ENCODE data around the gene LY9. TPM values are rescaled to one million over a fixed set of nuclear protein-coding genes. Genes with fewer than 3 reads are reported as not detected.

Gene LY9
- total and polyA plus RNA-seq, 2 of the 13 experiments (the other 11 are each of a cell fraction or from before 2014, with no cell fraction given), result not detected

- H3K27me3 ChIP-seq (ENCODE audit: control insufficient read depth in 1 of 2, insufficient read depth in 2 of 2, low read length in 2 of 2), result peaks cover 0 to 5% of the 10 kb centered on the region in 2 experiments; a peak in 2 of 5 replicates
- H3K9ac ChIP-seq (ENCODE audit: insufficient read depth, low read depth, low read length), result no peak overlapping the region
- H3K4me2 ChIP-seq (ENCODE audit: low read depth, low read length), result no peak overlapping the region
- no peak overlapping the region for H2AFZ ChIP-seq (ENCODE audit: low read length)
- no peak overlapping the region for H3K4me3 ChIP-seq (replicated peaks in 1 of 3; ENCODE audit: insufficient read depth in 1 of 3, low read depth in 2 of 3, low read length in 3 of 3)
- no peak for DNase-seq (ENCODE audit: low spot score)
- no peaks in the 10 kb centered on the region for H4K20me1 ChIP-seq (ENCODE audit: insufficient read depth, low read length)
- TF ChIP-seq REST (IDR thresholded peaks at IDR 0.05; ENCODE audit: borderline replicate concordance in 1 of 2, low read depth in 1 of 2, low read length in 2 of 2) (no peak), ARNT (IDR thresholded peaks at IDR 0.05) (no peak), HNRNPK (IDR thresholded peaks at IDR 0.05; ENCODE audit: low read depth, low read length, poor library complexity, severe bottlenecking) (no peak), ZNF75D (CRISPR knock-in tag; IDR thresholded peaks at IDR 0.05; ENCODE audit: borderline replicate concordance) (no peak), DMAP1 (CRISPR knock-in tag; IDR thresholded peaks at IDR 0.05) (no peak), ZNF331 (CRISPR knock-in tag; IDR thresholded peaks at IDR 0.05) (no peak), SYNCRIP (IDR thresholded peaks at IDR 0.05; ENCODE audit: insufficient read depth, low read depth, low read length) (no peak), ERF (CRISPR knock-in tag; IDR thresholded peaks at IDR 0.05) (no peak), CBX2 (IDR thresholded peaks at IDR 0.05; ENCODE audit: low read depth, low read length) (no peak), CBX2 (CRISPR knock-in tag; IDR thresholded peaks at IDR 0.05; ENCODE audit: low read depth) (no peak), ZBTB26 (CRISPR knock-in tag; IDR thresholded peaks at IDR 0.05; ENCODE audit: borderline replicate concordance) (no peak), JDP2 (CRISPR knock-in tag; IDR thresholded peaks at IDR 0.05; ENCODE audit: borderline replicate concordance) (no peak), UBTF (CRISPR knock-in tag; IDR thresholded peaks at IDR 0.05) (no peak)
- FAIRE-seq, result no peak
- H3K36me3 ChIP-seq (replicated peaks in 1 of 2; ENCODE audit: control insufficient read depth in 1 of 2, insufficient read depth in 2 of 2, low read length in 2 of 2), result no peaks in the 10 kb centered on the region
- BruUV-seq (replicated peaks), result no TSS peak
- no peaks in the 10 kb centered on the region for H3K9me3 ChIP-seq (ENCODE audit: low read length)
- CTCF ChIA-PET (ENCODE audit: low intra/inter-chr PET ratio, low total read pairs), result no interaction called here
- intact Hi-C loops (cut with micrococcal nuclease; ENCODE audit: unreplicated experiment) (no loop called here), in situ Hi-C loops (cut with HindIII; ENCODE audit: extremely low pct_ligation_motif_present, low pct_unique_long_range_greater_than_20kb) (no loop called here)
- no peak overlapping the region for H3K27ac ChIP-seq (ENCODE audit: extremely low read length, insufficient read depth, low read length)
- no peaks in the 10 kb centered on the region for H3K4me1 ChIP-seq (ENCODE audit: insufficient read depth, low read length)
- POLR2A ChIA-PET, result no interaction called here
- H3K79me2 ChIP-seq (ENCODE audit: insufficient read depth, low read length), result no peaks in the 10 kb centered on the region
- ATAC-seq, result no peak
- WGBS (ENCODE audit: low lambda C conversion rate), result 31% methylated on average over 5 of the region's 6 CpGs
Measured at GRCh38 chr1:160778976-160779375, 17.0 kb upstream of the LY9 start.

Data from HepG2 (cell line).